B cell (primary cell): ENCODE results near the gene EPC1. TPM values are rescaled to one million over a fixed set of nuclear protein-coding genes. Genes with fewer than 3 reads are reported as not detected.

ENCODE experiments used
- ATAC-seq: fragments of 200-7000 bp; cut with Tn5 transposase; one replicate; pipeline ENCODE4 v1.10.0; 2021; ENCODE audit warnings: low read depth, mild to moderate bottlenecking, moderate number of reproducible peaks, moderate library complexity
- CTCF ChIA-PET: fragments of 350-600 bp; sonication (Branson Sonifier 250); formaldehyde crosslinking; loops from one replicate; lab custom pipeline; 2021; ENCODE audit warnings: antibody characterized with exemption, inconsistent platforms; lab: Charles Lee
- POLR2A ChIA-PET: fragments of 350-600 bp; sonication (Branson Sonifier 250); formaldehyde crosslinking; loops from one replicate; lab custom pipeline; 2021; ENCODE audit warnings: antibody characterized with exemption; lab: Charles Lee
- DNase-seq: peaks from one replicate; pipeline ENCODE4 v3.0.0; 2013
- H2AFZ ChIP-seq: 2 replicates; pipeline ENCODE4 v1.6.1; 2012; ENCODE audit warnings: mild to moderate bottlenecking, low read depth, low read length; ENCODE audit not compliant: insufficient read depth, poor library complexity, severe bottlenecking
- H3K27ac ChIP-seq, 2 donors: 1 replicate in 1 of 2; 2 replicates in 1 of 2; pipeline ENCODE4 v1.5.1; 2012 to 2013; ENCODE audit warnings: low read length in 2 of 2, mild to moderate bottlenecking in 2 of 2, moderate library complexity in 1 of 2
- H3K27me3 ChIP-seq, 4 experiments: fragments of 200-600 bp in 1 of 4; sonication (generic) in 1 of 4; replicated peaks in 1 of 4; 1 replicate in 2 of 4; 2 replicates in 2 of 4; pipeline versions ENCODE4 v1.6.1 to v1.7.0; 2013 to 2016; ENCODE audit warnings: low read length in 3 of 4, mild to moderate bottlenecking in 2 of 4, mixed read lengths in 1 of 4, moderate library complexity in 1 of 4; ENCODE audit not compliant: insufficient read depth in 4 of 4, control insufficient read depth in 3 of 4; ENCODE audit errors: control extremely low read depth in 1 of 4
- H3K36me3 ChIP-seq, 2 experiments: replicated peaks in 1 of 2; 1 replicate in 1 of 2; 2 replicates in 1 of 2; pipeline versions ENCODE4 v1.6.1 to v1.7.1; 2013; ENCODE audit warnings: low read length in 1 of 2; ENCODE audit not compliant: insufficient read depth in 2 of 2, control insufficient read depth in 1 of 2; ENCODE audit errors: control extremely low read depth in 1 of 2, extremely low read depth in 1 of 2
- H3K4me1 ChIP-seq, 2 donors: fragments of 200-600 bp in 1 of 2; sonication (generic) in 1 of 2; 1 replicate in 1 of 2; 2 replicates in 1 of 2; pipeline versions ENCODE4 v1.5.1 to v1.6.1; 2013 to 2017; ENCODE audit warnings: low read length in 2 of 2; ENCODE audit not compliant: control insufficient read depth in 2 of 2, insufficient read depth in 2 of 2
- H3K4me2 ChIP-seq: replicated peaks from 2 replicates; pipeline ENCODE3; 2012; ENCODE audit warnings: mild to moderate bottlenecking, low read depth, low read length; ENCODE audit not compliant: poor library complexity, severe bottlenecking
- H3K4me3 ChIP-seq, 5 experiments: fragments of 200-600 bp in 1 of 5; sonication (generic) in 1 of 5; 1 replicate in 3 of 5; 2 replicates in 2 of 5; pipeline versions ENCODE4 v1.5.1 to v1.7.0; 2011 to 2016; ENCODE audit warnings: low read length in 4 of 5, mild to moderate bottlenecking in 4 of 5, low read depth in 2 of 5, control low read depth in 1 of 5, moderate library complexity in 1 of 5; ENCODE audit not compliant: insufficient read depth in 1 of 5; ENCODE audit errors: control extremely low read depth in 1 of 5, extremely low read depth in 1 of 5
- H3K79me2 ChIP-seq: fragments of 200-600 bp; sonication (generic); one replicate; pipeline ENCODE4 v1.6.0; 2016; ENCODE audit warnings: low read length; ENCODE audit not compliant: control insufficient read depth, insufficient read depth
- H3K9ac ChIP-seq: fragments of 200-600 bp; sonication (generic); 2 replicates; pipeline ENCODE4 v1.6.1; 2017; ENCODE audit warnings: mild to moderate bottlenecking, low read length, moderate library complexity
- H3K9me3 ChIP-seq, 3 donors: one replicate each; pipeline versions ENCODE4 v1.6.1 to v1.7.1; 2013; ENCODE audit warnings: low read length in 2 of 3; ENCODE audit not compliant: control insufficient read depth in 2 of 3, insufficient read depth in 1 of 3; ENCODE audit errors: control extremely low read depth in 1 of 3
- H4K20me1 ChIP-seq: 2 replicates; pipeline ENCODE4 v1.6.0; 2012; ENCODE audit warnings: mild to moderate bottlenecking, low read length; ENCODE audit not compliant: insufficient read depth, control insufficient read depth, poor library complexity, severe bottlenecking
- H3K27ac Mint-ChIP-seq: one replicate; pipeline ENCODE4 v1.8.0; 2021; ENCODE audit warnings: mixed read lengths
- H3K27me3 Mint-ChIP-seq: one replicate; pipeline ENCODE4 v1.8.0; 2021; ENCODE audit warnings: mixed read lengths
- H3K4me1 Mint-ChIP-seq: one replicate; pipeline ENCODE4 v1.8.0; 2021; ENCODE audit warnings: mixed read lengths
- H3K4me3 Mint-ChIP-seq: one replicate; pipeline ENCODE4 v1.8.0; 2021; ENCODE audit warnings: mixed read lengths
- H3K9me3 Mint-ChIP-seq: one replicate; pipeline ENCODE4 v1.8.0; 2022; ENCODE audit warnings: mixed read lengths; ENCODE audit not compliant: insufficient read depth
- CTCF ChIP-seq: fragments of 200-600 bp; IDR thresholded peaks from one replicate; pipeline ENCODE4 v1.8.0; 2022; ENCODE audit warnings: antibody characterized with exemption, mild to moderate bottlenecking
- EZH2 ChIP-seq: IDR thresholded peaks from 2 replicates; pipeline ENCODE4 v1.6.1; 2012; ENCODE audit warnings: borderline replicate concordance, low read depth, mild to moderate bottlenecking, moderate library complexity, low read length; ENCODE audit not compliant: insufficient read depth, poor library complexity, severe bottlenecking
- WGBS: methylation state at CpG from one replicate; pipeline ENCODE4 v1.1.5; 2013; ENCODE audit warnings: missing lambda C conversion rate; ENCODE audit not compliant: insufficient coverage; 5-methylcytosine and 5-hydroxymethylcytosine counted together
- intact Hi-C: fragments of 100-400 bp; cut with micrococcal nuclease; formaldehyde crosslinking; loops from one replicate; pipeline ENCODE4 v1.10.0; 2022
- polyA plus RNA-seq: library from polyadenylated mRNA; depleted of rRNA; stranded (reverse); fragments of >200 nt; gene quantifications from 2 replicates; pipeline ENCODE4 v1.2.3, GENCODE V29; 2012
- total RNA-seq, 2 donors: library from RNA; stranded (reverse); fragments of 120-200 nt in 1 of 2; gene quantifications; 1 replicate in 1 of 2; 2 replicates in 1 of 2; pipeline versions ENCODE4 v1.2.3 to v1.2.4, GENCODE V29; 2013 to 2022

Gene EPC1
- total and polyA plus RNA-seq, 2 donors (not counting 1 experiment from before 2014, with no cell fraction given): 120 to 220 TPM

GRCh38 chr10:32317795-32318357 is 29.1 kb downstream of the EPC1 start:
- peaks cover 60 to 78% of the 10 kb centered on the region in 2 donors for H3K4me1 ChIP-seq
- H3K4me3 Mint-ChIP-seq: peak overlapping the region; percentile 64
- H3K9me3 ChIP-seq: no peaks in the 10 kb centered on the region
- H3K27me3 Mint-ChIP-seq: no peaks in the 10 kb centered on the region
- peak overlapping the region in 1 of 5 experiments; percentile 20 for H3K4me3 ChIP-seq
- peak overlapping the region; percentile 9 for H3K9ac ChIP-seq
- H3K27ac Mint-ChIP-seq: peak overlapping the region; percentile 74
- peaks cover 84% of the 10 kb centered on the region for H3K4me1 Mint-ChIP-seq
- DNase-seq (peak; percentile 63), ATAC-seq (peak; percentile 75)
- H3K27me3 ChIP-seq: no peaks in the 10 kb centered on the region
- peaks cover 70% of the 10 kb centered on the region for H4K20me1 ChIP-seq
- TF ChIP-seq EZH2: no peak
- no peak for TF ChIP-seq CTCF
- H3K36me3 ChIP-seq: peaks cover 0 to 1% of the 10 kb centered on the region in 2 experiments
- WGBS: no CpG with 5 or more reads among the region's 6 CpGs
- H3K79me2 ChIP-seq: peaks cover 100% of the 10 kb centered on the region
- POLR2A ChIA-PET: no interaction called here
- CTCF ChIA-PET: no interaction called here
- no peaks in the 10 kb centered on the region for H3K9me3 Mint-ChIP-seq
- H2AFZ ChIP-seq: no peak overlapping the region
- H3K27ac ChIP-seq: peak overlapping the region; percentile 40 to 66
- peak overlapping the region; percentile 52 for H3K4me2 ChIP-seq
- intact Hi-C loops: loop anchor here (2.0 to 5.0 kb wide), 2 partner anchors 15 to 41 kb away; no protein-coding TSS in a partner anchor

- Mint-ChIP-seq H3K27me3 (no peaks in the 10 kb centered on the region), H3K4me3 (peak overlapping the region; percentile 2), H3K9me3 (peaks cover 2% of the 10 kb centered on the region), H3K4me1 (peaks cover 77% of the 10 kb centered on the region), H3K27ac (peak overlapping the region; percentile 13)
- Histone ChIP-seq H3K27me3 (no peaks in the 10 kb centered on the region), H3K4me2 (peak overlapping the region; percentile 12), H2AFZ (no peak overlapping the region), H3K79me2 (peaks cover 100% of the 10 kb centered on the region), H3K36me3 (peaks cover 0 to 6% of the 10 kb centered on the region in 2 experiments), H3K9ac (peak overlapping the region; percentile 7), H3K27ac (peak overlapping the region in 1 of 2 donors; percentile 66), H3K9me3 (no peaks in the 10 kb centered on the region), H3K4me3 (no peak overlapping the region), H3K4me1 (peaks cover 51 to 70% of the 10 kb centered on the region in 2 donors), H4K20me1 (peaks cover 69% of the 10 kb centered on the region)
- 87% methylated on average over 3 of the region's 3 CpGs for WGBS
- intact Hi-C loops: loop anchor here (5.0 kb wide), 1 partner anchor 38 kb away; no protein-coding TSS in a partner anchor
- ATAC-seq: no peak
- DNase-seq: no peak
- TF ChIP-seq EZH2: no peak
- no peak for TF ChIP-seq CTCF
- CTCF ChIA-PET: interaction anchor here (0.9 kb wide), 1 partner anchor 14 kb away, joined by 3 read pairs; no protein-coding TSS in a partner anchor
- POLR2A ChIA-PET: no interaction called here
These were observed 31.5 kb downstream of the EPC1 start for GRCh38 chr10:32315424-32315823.
